ENCODE data around the gene CBFA2T3.

- TF ChIP-seq CTCF (IDR thresholded peaks at IDR 0.05; ENCODE audit: borderline replicate concordance, extremely low read depth, low read length, poor library complexity, severe bottlenecking), result no peak
- TF ChIP-seq EZH2 (IDR thresholded peaks at IDR 0.05; ENCODE audit: borderline replicate concordance, low read depth, low read length, severe bottlenecking), result peak; percentile 92
Observed at GRCh38 chr16:88940862-88941817, 35.9 kb downstream of the CBFA2T3 start.

Data from DND-41 (cell line).